ENCODE measurements around the gene HBP1. TPM values are rescaled to one million over a fixed set of nuclear protein-coding genes. Genes with fewer than 3 reads are reported as not detected.
"Not testable (repeated sequence)": the region's sequence is repeated elsewhere in the genome, so short reads cannot be mapped to it uniquely, and the experiment has no call there.

Gene HBP1
- total RNA-seq, 4 donors from 2014 or later: 92.2 to 153 (median 114) TPM

DNA sequence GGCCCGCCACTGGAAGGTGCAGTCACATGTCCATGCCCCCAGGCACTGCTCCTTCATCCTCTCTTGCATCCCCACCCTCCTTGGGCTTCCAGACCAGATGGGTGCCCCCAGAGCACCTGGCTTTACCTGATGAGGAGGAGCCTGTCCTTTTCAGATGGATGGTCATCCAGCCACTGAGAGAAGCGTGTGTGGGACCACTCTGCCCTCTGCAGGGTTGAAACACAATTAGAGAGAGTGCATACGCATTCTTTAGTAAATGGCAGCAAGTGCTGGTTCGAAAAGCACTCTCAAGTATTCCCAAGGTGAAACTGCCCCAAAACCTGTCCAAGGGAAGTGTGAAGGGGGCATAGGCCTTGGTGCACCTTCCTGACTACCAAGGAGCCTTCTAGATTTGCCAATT is 41.6 kb downstream of the HBP1 start:
- no peak for ATAC-seq (ENCODE audit: low FRiP score)
- TF ChIP-seq, protein P1, sequence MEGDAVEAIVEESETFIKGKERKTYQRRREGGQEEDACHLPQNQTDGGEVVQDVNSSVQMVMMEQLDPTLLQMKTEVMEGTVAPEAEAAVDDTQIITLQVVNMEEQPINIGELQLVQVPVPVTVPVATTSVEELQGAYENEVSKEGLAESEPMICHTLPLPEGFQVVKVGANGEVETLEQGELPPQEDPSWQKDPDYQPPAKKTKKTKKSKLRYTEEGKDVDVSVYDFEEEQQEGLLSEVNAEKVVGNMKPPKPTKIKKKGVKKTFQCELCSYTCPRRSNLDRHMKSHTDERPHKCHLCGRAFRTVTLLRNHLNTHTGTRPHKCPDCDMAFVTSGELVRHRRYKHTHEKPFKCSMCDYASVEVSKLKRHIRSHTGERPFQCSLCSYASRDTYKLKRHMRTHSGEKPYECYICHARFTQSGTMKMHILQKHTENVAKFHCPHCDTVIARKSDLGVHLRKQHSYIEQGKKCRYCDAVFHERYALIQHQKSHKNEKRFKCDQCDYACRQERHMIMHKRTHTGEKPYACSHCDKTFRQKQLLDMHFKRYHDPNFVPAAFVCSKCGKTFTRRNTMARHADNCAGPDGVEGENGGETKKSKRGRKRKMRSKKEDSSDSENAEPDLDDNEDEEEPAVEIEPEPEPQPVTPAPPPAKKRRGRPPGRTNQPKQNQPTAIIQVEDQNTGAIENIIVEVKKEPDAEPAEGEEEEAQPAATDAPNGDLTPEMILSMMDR (IDR thresholded peaks at IDR 0.05): no peak
- no peak for DNase-seq (ENCODE audit: low spot score)

DNA sequence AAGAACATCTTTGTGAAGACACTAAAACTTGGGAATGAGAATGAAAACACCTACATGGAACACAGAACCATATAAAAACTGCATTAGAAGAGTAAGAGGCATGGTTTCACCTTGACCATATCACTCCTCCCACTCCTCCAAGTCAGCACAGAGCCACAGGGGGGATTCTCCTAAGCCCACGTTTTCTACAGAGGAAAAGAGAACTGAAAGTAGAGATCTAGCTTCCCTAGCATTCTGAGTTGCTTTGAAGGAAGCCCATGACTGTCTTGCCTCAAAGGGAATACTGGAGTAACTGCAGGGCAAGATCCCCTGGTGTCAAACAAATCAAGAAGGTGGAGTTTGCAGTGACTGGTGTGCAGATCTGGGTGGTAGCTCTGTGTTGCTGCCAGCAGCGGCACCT is 43.9 kb downstream of the HBP1 start:
- no peak for DNase-seq (ENCODE audit: low spot score)
- ATAC-seq (ENCODE audit: low FRiP score): no peak
- TF ChIP-seq, protein P1 (IDR thresholded peaks at IDR 0.05): no peak

DNA sequence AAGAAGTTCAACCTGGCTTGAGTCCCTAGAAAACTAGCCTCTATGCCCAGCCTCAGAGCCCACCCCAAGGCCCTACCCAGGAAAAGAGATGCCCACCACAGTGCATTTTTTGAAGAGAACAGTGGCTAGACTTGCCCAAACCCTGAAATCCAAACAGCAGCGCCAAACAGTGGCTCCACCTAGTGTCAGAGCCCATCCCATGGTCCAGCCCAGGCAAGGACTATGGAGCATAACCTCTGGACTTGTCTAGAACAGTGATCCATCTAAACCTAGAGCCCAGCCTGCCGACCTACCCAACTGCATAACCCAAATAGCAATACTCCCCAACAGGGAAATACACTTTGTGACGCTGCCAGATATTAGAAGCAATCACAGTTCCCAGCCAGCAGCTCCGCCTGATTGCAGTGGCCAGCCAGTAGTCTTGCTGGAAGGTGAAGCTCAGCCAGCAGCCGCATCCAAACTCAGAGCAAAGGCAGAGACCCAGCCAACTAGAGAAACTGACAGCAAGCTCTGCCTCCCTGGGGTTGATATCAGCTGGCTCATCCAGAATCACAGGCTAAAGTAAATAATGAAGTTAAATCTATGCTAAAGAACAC is 44.5 kb downstream of the HBP1 start:
- no peak for ATAC-seq (ENCODE audit: low FRiP score)

DNA sequence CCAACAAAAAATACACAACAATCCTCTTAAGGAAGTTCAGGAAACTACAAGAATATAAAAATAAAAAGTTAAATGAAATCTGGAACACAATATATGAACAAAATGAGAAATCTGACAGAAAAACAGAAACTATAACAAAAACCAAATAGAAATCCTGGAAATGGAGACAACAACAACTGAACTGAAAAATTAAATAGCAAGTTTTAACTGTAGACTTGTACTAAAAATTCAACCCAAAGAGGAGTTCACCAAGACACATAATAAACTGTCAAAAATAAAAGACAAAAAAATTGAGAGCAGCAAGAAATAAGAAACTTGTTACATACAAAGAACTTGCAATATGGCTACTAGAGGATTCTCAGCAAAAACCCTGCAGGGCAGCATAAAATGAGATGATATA is 45.1 kb downstream of the HBP1 start:
- ATAC-seq (ENCODE audit: low FRiP score) (no peak), DNase-seq (ENCODE audit: low spot score) (no peak)
- TF ChIP-seq, protein P1 (IDR thresholded peaks at IDR 0.05): no peak

More for the DNA sequence above, 44.5 kb downstream of the HBP1 start:
- DNase-seq (ENCODE audit: low spot score): no peak
- TF ChIP-seq, protein P1 (IDR thresholded peaks at IDR 0.05): no peak

DNA sequence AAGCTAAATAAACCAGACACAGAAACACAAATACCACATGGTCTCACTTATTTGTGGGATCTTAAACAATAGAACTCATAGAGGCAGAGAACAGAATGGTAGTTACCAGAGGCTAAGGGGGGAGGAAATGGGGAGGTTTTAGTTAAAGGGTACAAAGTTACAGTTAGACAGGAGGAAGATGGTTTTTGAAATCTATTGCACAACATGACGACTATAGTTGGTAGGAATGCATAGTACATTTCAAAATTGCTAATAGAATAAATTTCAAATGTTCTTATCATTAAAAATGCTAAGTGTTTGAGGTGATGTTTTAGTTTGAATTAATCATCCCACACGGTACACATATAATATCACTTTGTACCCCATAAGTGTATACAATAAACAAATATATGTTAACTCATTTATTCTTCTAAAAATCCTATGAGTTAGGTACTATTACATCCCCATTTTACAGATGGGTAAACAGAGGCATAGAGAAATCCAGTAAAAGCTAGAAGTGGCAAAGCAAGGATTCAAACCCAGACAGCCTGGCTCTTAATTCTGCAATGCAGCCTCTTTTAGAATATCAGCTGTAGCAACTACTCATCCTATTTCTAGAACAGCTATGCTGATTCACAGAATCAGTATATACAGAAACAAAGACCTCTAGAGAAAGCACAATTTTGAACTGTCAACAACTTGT is 50.9 kb downstream of the HBP1 start:
- no peak for ATAC-seq (ENCODE audit: low FRiP score)
- TF ChIP-seq, protein P1 (IDR thresholded peaks at IDR 0.05): no peak
- no peak for DNase-seq (ENCODE audit: low spot score)

DNA sequence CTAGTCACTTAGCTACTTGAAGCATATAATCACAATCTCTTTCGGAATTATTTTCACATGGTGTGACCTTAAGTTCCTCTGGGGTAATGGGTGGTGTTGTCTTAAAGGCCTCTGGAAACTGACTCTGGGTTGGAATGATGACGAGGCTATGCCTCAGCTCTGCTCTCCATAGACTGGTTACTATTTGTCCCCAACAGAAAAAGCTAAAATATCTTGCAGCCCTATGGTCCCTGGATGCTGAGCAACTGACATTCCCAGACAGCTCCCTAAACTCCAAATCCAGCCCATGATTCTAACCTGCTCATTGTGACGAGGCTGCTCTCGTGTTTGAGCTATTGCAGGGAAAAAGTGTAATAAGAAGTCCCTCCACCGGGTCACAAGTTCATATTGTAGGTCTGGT is 51.6 kb downstream of the HBP1 start:
- no peak for ATAC-seq (ENCODE audit: low FRiP score)
- no peak for DNase-seq (ENCODE audit: low spot score)
- TF ChIP-seq, protein P1 (IDR thresholded peaks at IDR 0.05): no peak

DNA sequence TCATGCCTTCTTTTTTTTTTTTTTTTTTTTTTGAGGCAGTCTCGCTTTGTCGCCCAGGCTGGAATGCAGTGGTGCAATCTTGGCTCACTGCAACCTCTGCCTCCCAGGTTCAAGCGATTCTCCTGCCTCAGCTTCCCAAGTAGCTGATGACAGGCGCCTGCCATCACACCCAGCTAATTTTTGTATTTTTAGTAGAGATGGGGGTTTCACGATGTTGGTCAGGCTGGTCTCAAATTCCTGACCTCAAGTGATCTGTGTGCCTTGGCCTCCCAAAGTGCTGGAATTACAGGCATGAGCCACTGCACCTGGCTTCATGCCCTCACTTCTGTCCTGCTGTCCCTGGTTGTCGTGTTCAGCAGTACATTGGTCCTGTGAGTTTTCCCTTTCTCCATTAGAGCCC is 52.0 kb downstream of the HBP1 start:
- ATAC-seq (ENCODE audit: low FRiP score); DNase-seq (ENCODE audit: low spot score): not testable (repeated sequence)

Data from omental fat pad (tissue), 4 donors.